DOHH2 (cell line): ENCODE measurements around the gene WWOX.

Experiments used
- H3F3A ChIP-seq: fragments of 200-600 bp; sonication (generic), shearing (Covaris generic); 2 replicates; pipeline ENCODE4 v1.6.0; 2016; ENCODE audit warnings: antibody characterized with exemption, mild to moderate bottlenecking; ENCODE audit not compliant: control insufficient read depth, insufficient read depth
- H3K27ac ChIP-seq: fragments of 200-600 bp; sonication (generic); 2 replicates; pipeline ENCODE4 v1.5.1; 2014; ENCODE audit warnings: low read depth, mild to moderate bottlenecking, low read length, moderate library complexity
- H3K27me3 ChIP-seq: fragments of 200-600 bp; sonication (generic); 2 replicates; pipeline ENCODE4 v1.6.1; 2014; ENCODE audit warnings: mild to moderate bottlenecking, low read length, mixed read lengths; ENCODE audit not compliant: control insufficient read depth
- H3K36me3 ChIP-seq: fragments of 200-600 bp; sonication (generic); 2 replicates; pipeline ENCODE4 v1.6.1; 2014; ENCODE audit warnings: mild to moderate bottlenecking, low read length, moderate library complexity, mixed read lengths; ENCODE audit not compliant: control insufficient read depth
- H3K4me1 ChIP-seq: fragments of 200-600 bp; sonication (generic); 2 replicates; pipeline ENCODE4 v1.6.1; 2014; ENCODE audit warnings: mild to moderate bottlenecking, low read length, mixed read lengths; ENCODE audit not compliant: control insufficient read depth
- H3K4me2 ChIP-seq: fragments of 200-600 bp; sonication (generic); 2 replicates; pipeline ENCODE4 v1.6.0; 2014; ENCODE audit warnings: mild to moderate bottlenecking, low read length, moderate library complexity
- H3K4me3 ChIP-seq: fragments of 200-600 bp; sonication (generic); 2 replicates; pipeline ENCODE4 v1.5.1; 2014; ENCODE audit warnings: mild to moderate bottlenecking, low read length, mixed read lengths
- H3K79me2 ChIP-seq: fragments of 200-600 bp; sonication (generic); 2 replicates; pipeline ENCODE4 v1.6.1; 2014; ENCODE audit warnings: mild to moderate bottlenecking, low read length, mixed read lengths; ENCODE audit not compliant: control insufficient read depth
- H3K9me2 ChIP-seq: fragments of 200-600 bp; sonication (generic); replicated peaks from 2 replicates; pipeline ENCODE4 v1.6.1; 2014; ENCODE audit warnings: mild to moderate bottlenecking, low read length, mixed read lengths; ENCODE audit not compliant: control insufficient read depth
- H3K9me3 ChIP-seq: fragments of 200-600 bp; sonication (generic); 2 replicates; pipeline ENCODE4 v1.6.1; 2014; ENCODE audit warnings: antibody characterized with exemption, low read length, mixed read lengths; ENCODE audit not compliant: control insufficient read depth, insufficient read depth
- H4K20me1 ChIP-seq: fragments of 200-600 bp; sonication (generic); 2 replicates; pipeline ENCODE4 v1.6.0; 2014; ENCODE audit warnings: low read depth, mild to moderate bottlenecking, antibody characterized with exemption, low read length, moderate library complexity; ENCODE audit not compliant: control insufficient read depth, insufficient read depth
- EZH2phosphoT487 ChIP-seq: fragments of 200-600 bp; sonication (generic); IDR thresholded peaks from 2 replicates; pipeline ENCODE4 v1.6.1; 2017; ENCODE audit warnings: borderline replicate concordance, mild to moderate bottlenecking, antibody characterized with exemption, low read length, moderate library complexity, mixed read lengths
- TF ChIP-seq, protein P1 (sequence below): fragments of 200-600 bp; sonication (generic); IDR thresholded peaks from one replicate; pipeline ENCODE4 v1.5.1; 2014; ENCODE audit warnings: antibody characterized with exemption, mild to moderate bottlenecking, low read depth, low read length; ENCODE audit not compliant: poor library complexity, severe bottlenecking

Gene WWOX

DNA sequence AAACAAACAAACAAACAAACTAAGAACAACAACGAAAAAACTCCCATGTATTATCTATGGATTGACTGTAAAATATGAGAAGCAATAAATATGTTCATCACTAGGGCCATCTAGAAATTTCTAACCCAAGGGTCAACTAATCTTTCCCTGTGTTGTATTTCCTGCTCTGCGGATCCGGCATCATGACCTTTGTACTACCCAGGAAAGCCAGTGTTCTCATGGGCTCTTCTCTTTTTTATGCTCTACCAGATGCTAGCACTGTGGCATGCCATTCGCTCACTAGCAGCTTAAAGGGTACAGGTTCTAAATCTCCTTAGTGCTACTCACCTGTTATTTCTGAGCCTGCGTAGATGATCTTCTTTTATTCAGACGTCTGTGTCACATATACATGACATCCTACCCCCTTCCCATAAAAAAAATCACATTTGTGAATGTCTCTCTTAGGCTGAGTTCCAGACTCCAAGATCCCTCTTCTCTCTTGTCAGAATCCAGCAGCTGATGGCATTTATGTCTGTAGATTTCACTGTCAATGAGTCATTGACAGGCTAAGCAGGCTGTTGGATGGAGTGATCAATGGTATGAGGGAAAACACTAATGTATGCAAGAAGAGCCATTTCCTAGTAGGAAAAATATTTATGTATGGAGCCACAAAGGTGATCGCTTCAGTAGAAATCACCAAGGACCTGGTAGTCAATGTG, 100.0 kb downstream of the WWOX start:
- Histone ChIP-seq H3K79me2 (peaks cover 6% of the 10 kb centered on the region), H3K4me1 (peaks cover 39% of the 10 kb centered on the region), H3K9me3 (no peaks in the 10 kb centered on the region), H3F3A (peaks cover 12% of the 10 kb centered on the region), H3K4me2 (no peak overlapping the region), H3K9me2 (no peaks in the 10 kb centered on the region; the same call in 1 of the 2 replicates), H3K27me3 (no peaks in the 10 kb centered on the region), H3K4me3 (no peak overlapping the region), H4K20me1 (no peaks in the 10 kb centered on the region), H3K27ac (no peak overlapping the region), H3K36me3 (no peaks in the 10 kb centered on the region)
- no peak for TF ChIP-seq EZH2phosphoT487
- TF ChIP-seq, protein P1, sequence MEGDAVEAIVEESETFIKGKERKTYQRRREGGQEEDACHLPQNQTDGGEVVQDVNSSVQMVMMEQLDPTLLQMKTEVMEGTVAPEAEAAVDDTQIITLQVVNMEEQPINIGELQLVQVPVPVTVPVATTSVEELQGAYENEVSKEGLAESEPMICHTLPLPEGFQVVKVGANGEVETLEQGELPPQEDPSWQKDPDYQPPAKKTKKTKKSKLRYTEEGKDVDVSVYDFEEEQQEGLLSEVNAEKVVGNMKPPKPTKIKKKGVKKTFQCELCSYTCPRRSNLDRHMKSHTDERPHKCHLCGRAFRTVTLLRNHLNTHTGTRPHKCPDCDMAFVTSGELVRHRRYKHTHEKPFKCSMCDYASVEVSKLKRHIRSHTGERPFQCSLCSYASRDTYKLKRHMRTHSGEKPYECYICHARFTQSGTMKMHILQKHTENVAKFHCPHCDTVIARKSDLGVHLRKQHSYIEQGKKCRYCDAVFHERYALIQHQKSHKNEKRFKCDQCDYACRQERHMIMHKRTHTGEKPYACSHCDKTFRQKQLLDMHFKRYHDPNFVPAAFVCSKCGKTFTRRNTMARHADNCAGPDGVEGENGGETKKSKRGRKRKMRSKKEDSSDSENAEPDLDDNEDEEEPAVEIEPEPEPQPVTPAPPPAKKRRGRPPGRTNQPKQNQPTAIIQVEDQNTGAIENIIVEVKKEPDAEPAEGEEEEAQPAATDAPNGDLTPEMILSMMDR = no peak

DNA sequence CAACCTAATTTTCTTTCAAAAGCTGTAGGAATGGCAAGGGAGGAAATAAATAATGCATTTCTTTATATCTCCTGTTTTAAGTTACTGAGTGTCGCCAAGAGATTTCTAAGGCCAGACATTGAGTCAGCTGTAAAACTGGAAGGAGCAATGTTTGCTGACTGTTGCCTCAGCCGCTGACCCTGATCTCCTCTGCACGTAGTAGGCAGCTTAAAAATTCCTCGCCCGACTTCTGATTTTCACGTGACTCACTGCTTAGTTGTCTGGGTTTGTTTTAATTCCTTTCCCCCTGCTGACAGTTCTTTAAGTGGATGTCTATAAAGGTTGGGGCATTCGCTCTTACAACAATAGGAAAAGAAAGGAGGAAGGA, 100.6 kb downstream of the WWOX start:
- no peaks in the 10 kb centered on the region for H3K9me3 ChIP-seq
- H3K27me3 ChIP-seq = no peaks in the 10 kb centered on the region
- H3K4me3 ChIP-seq = no peak overlapping the region
- H3F3A ChIP-seq = peaks cover 12% of the 10 kb centered on the region
- no peak overlapping the region for H3K27ac ChIP-seq
- no peaks in the 10 kb centered on the region; the same call in 1 of the 2 replicates for H3K9me2 ChIP-seq
- H3K36me3 ChIP-seq = no peaks in the 10 kb centered on the region
- peaks cover 34% of the 10 kb centered on the region for H3K4me1 ChIP-seq
- H4K20me1 ChIP-seq = no peaks in the 10 kb centered on the region
- TF ChIP-seq, protein P1 = no peak
- TF ChIP-seq EZH2phosphoT487 = no peak
- peaks cover 3% of the 10 kb centered on the region for H3K79me2 ChIP-seq
- no peak overlapping the region for H3K4me2 ChIP-seq

DNA sequence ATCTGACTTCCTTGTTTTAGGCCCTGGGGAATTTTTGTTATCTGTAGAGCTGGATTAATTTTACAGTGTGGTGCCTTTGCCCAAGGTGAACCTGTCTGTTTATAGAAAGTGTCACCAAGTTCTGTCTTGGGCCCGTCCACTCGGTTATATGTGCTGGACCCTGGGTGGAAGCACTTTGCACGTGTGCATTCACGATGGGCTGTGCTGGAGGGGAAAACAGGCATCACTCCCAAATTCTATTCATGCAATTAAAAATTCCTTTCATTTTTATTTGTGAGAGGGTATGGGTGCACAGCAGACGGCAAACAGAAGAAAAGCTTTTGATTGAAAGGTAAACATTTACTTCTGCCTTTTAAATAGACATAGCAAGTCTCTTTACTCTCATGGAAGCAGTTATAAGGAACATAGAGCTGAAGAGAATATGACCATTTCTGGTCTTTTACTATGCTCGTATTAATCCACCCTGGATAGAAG, 101.2 kb downstream of the WWOX start:
- no peaks in the 10 kb centered on the region for H4K20me1 ChIP-seq
- TF ChIP-seq, protein P1 = no peak
- no peak for TF ChIP-seq EZH2phosphoT487
- H3K79me2 ChIP-seq = no peaks in the 10 kb centered on the region
- H3K9me2 ChIP-seq = no peaks in the 10 kb centered on the region; the same call in 1 of the 2 replicates
- H3K36me3 ChIP-seq = no peaks in the 10 kb centered on the region
- no peaks in the 10 kb centered on the region for H3K27me3 ChIP-seq
- no peak overlapping the region for H3K4me3 ChIP-seq
- H3K27ac ChIP-seq = no peak overlapping the region
- H3K4me1 ChIP-seq = peaks cover 27% of the 10 kb centered on the region
- no peak overlapping the region for H3K4me2 ChIP-seq
- H3K9me3 ChIP-seq = no peaks in the 10 kb centered on the region
- peaks cover 7% of the 10 kb centered on the region for H3F3A ChIP-seq
